Measurements from ENCODE around the gene CEP350.

The CEP350 gene

DNA sequence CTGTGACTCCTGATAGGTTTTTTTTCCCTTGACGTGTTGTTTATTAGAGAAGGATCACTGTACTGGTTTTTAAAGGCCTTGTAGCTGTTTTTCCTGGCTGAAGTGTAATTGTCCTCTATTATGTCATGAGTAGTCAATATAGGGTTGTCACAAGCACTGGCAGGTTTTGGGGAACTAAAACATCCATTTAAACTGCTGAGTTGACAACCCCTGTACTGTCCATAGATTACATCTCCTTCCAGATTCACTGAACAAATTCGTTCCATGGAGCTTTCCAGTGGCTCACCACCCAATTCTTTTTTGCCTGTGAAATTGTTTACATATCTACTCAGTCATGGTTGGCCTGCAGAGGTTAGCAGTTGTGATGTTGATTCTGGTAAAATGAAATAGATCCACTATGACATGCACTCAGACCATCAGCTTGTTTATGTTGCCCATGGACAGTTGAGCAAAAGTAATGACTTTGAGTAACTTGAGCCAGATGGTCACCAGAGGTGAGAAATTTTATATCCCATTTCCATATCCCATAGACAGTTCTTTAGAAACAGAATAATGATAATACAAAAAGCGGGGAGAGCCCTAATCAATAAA lies 140.2 kb downstream of the CEP350 start:
- Histone ChIP-seq H3K27ac (ENCODE audit: low read length) (no peak overlapping the region), H3K4me3 (ENCODE audit: low read length in 2 of 2) (no peak overlapping the region), H3K9me3 (ENCODE audit: control insufficient read depth in 2 of 2, low read length in 2 of 2) (no peaks in the 10 kb centered on the region), H3K36me3 (ENCODE audit: control insufficient read depth in 2 of 2, insufficient read depth in 2 of 2, low read length in 2 of 2) (peaks cover 9 to 28% of the 10 kb centered on the region in 2 donors), H3K9ac (ENCODE audit: low read length in 2 of 2) (no peak overlapping the region), H3K27me3 (ENCODE audit: control insufficient read depth in 1 of 2, insufficient read depth in 2 of 2, low read length in 2 of 2) (no peaks in the 10 kb centered on the region), H3K4me1 (ENCODE audit: control insufficient read depth, insufficient read depth, low read length) (peaks cover 4% of the 10 kb centered on the region)

GRCh38 chr1:180096584-180097325 lies 142.1 kb downstream of the CEP350 start:
- H3K27ac ChIP-seq (ENCODE audit: low read length) = peak overlapping the region; percentile 41
- peaks cover 11 to 24% of the 10 kb centered on the region in 2 donors for H3K36me3 ChIP-seq (ENCODE audit: control insufficient read depth in 2 of 2, insufficient read depth in 2 of 2, low read length in 2 of 2)

GRCh38 chr1:180097326-180097605 lies 142.7 kb downstream of the CEP350 start:
- H3K9me3 ChIP-seq (ENCODE audit: control insufficient read depth in 2 of 2, low read length in 2 of 2) = no peaks in the 10 kb centered on the region
- peaks cover 4% of the 10 kb centered on the region for H3K4me1 ChIP-seq (ENCODE audit: control insufficient read depth, insufficient read depth, low read length)
- H3K9ac ChIP-seq (ENCODE audit: low read length in 2 of 2) = no peak overlapping the region
- no peaks in the 10 kb centered on the region for H3K27me3 ChIP-seq (ENCODE audit: control insufficient read depth in 1 of 2, insufficient read depth in 2 of 2, low read length in 2 of 2)
- H3K4me3 ChIP-seq (ENCODE audit: low read length in 2 of 2) = no peak overlapping the region
- peak overlapping the region; percentile 41 for H3K27ac ChIP-seq (ENCODE audit: low read length)
- H3K36me3 ChIP-seq (ENCODE audit: control insufficient read depth in 2 of 2, insufficient read depth in 2 of 2, low read length in 2 of 2) = peaks cover 13 to 20% of the 10 kb centered on the region in 2 donors

More at GRCh38 chr1:180096584-180097325, 142.1 kb downstream of the CEP350 start:
- no peak overlapping the region for H3K9ac ChIP-seq (ENCODE audit: low read length in 2 of 2)
- no peaks in the 10 kb centered on the region for H3K9me3 ChIP-seq (ENCODE audit: control insufficient read depth in 2 of 2, low read length in 2 of 2)
- H3K27me3 ChIP-seq (ENCODE audit: control insufficient read depth in 1 of 2, insufficient read depth in 2 of 2, low read length in 2 of 2) = no peaks in the 10 kb centered on the region
- H3K4me1 ChIP-seq (ENCODE audit: control insufficient read depth, insufficient read depth, low read length) = peaks cover 4% of the 10 kb centered on the region
- H3K4me3 ChIP-seq (ENCODE audit: low read length in 2 of 2) = no peak overlapping the region

- no peak overlapping the region for H3K9ac ChIP-seq (ENCODE audit: low read length in 2 of 2)
- H3K27ac ChIP-seq (ENCODE audit: low read length) = no peak overlapping the region
- H3K4me3 ChIP-seq (ENCODE audit: low read length in 2 of 2) = no peak overlapping the region
- peaks cover 4% of the 10 kb centered on the region for H3K4me1 ChIP-seq (ENCODE audit: control insufficient read depth, insufficient read depth, low read length)
- H3K36me3 ChIP-seq (ENCODE audit: control insufficient read depth in 2 of 2, insufficient read depth in 2 of 2, low read length in 2 of 2) = peaks cover 10 to 12% of the 10 kb centered on the region in 2 donors
- no peaks in the 10 kb centered on the region for H3K27me3 ChIP-seq (ENCODE audit: control insufficient read depth in 1 of 2, insufficient read depth in 2 of 2, low read length in 2 of 2)
- H3K9me3 ChIP-seq (ENCODE audit: control insufficient read depth in 2 of 2, low read length in 2 of 2) = no peaks in the 10 kb centered on the region
Observed at GRCh38 chr1:180101411-180101810, 146.8 kb downstream of the CEP350 start.

DNA sequence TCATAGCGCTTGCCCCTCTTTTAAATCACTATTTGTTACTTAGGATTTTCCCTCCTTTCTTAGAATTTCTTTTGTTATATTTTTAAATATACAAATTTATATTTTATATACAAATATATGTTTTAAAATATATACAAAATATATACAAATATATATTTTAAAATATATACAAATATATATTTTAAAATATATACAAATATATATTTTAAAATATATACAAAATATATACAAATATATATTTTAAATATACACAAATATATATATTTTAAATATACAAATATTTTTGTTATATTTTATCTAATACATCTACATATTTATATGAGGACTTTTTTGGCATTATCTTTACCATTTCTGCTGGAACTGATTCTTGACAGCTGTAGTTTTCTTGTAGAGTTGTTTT lies 149.2 kb downstream of the CEP350 start:
- no peaks in the 10 kb centered on the region for H3K27me3 ChIP-seq (ENCODE audit: control insufficient read depth in 1 of 2, insufficient read depth in 2 of 2, low read length in 2 of 2)
- no peak overlapping the region for H3K27ac ChIP-seq (ENCODE audit: low read length)
- no peak overlapping the region for H3K4me3 ChIP-seq (ENCODE audit: low read length in 2 of 2)
- H3K4me1 ChIP-seq (ENCODE audit: control insufficient read depth, insufficient read depth, low read length) = peaks cover 9% of the 10 kb centered on the region
- H3K9me3 ChIP-seq (ENCODE audit: control insufficient read depth in 2 of 2, low read length in 2 of 2) = no peaks in the 10 kb centered on the region
- peaks cover 13 to 14% of the 10 kb centered on the region in 2 donors for H3K36me3 ChIP-seq (ENCODE audit: control insufficient read depth in 2 of 2, insufficient read depth in 2 of 2, low read length in 2 of 2)
- no peak overlapping the region for H3K9ac ChIP-seq (ENCODE audit: low read length in 2 of 2)

DNA sequence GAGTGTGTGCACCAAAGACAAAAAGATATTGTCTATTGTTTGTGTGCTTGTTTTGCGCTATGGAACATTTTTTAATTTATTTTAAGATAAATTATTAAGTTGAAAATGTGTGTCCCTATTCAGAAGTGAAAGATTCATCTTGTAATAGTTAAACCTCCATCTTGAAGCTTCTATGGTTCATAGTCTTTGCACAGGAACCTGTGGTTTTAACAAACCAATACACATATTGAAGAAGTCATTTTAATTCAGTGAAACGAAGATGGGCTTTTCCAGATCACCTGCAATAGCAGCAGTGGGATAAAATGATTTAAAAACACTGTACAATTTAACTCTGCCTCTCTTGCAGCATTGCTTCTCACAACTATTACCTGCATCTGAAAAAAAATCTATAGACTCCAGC lies 157.5 kb downstream of the CEP350 start:
- Histone ChIP-seq H3K9ac (ENCODE audit: low read length in 2 of 2) (no peak overlapping the region), H3K4me1 (ENCODE audit: control insufficient read depth, insufficient read depth, low read length) (peaks cover 25% of the 10 kb centered on the region), H3K27me3 (ENCODE audit: control insufficient read depth in 1 of 2, insufficient read depth in 2 of 2, low read length in 2 of 2) (no peaks in the 10 kb centered on the region), H3K4me3 (ENCODE audit: low read length in 2 of 2) (no peak overlapping the region), H3K27ac (ENCODE audit: low read length) (no peak overlapping the region), H3K9me3 (ENCODE audit: control insufficient read depth in 2 of 2, low read length in 2 of 2) (no peaks in the 10 kb centered on the region), H3K36me3 (ENCODE audit: control insufficient read depth in 2 of 2, insufficient read depth in 2 of 2, low read length in 2 of 2) (peaks cover 14 to 15% of the 10 kb centered on the region in 2 donors)

- Histone ChIP-seq H3K36me3 (ENCODE audit: control insufficient read depth in 2 of 2, insufficient read depth in 2 of 2, low read length in 2 of 2) (peaks cover 14 to 15% of the 10 kb centered on the region in 2 donors), H3K4me1 (ENCODE audit: control insufficient read depth, insufficient read depth, low read length) (peaks cover 27% of the 10 kb centered on the region), H3K27me3 (ENCODE audit: control insufficient read depth in 1 of 2, insufficient read depth in 2 of 2, low read length in 2 of 2) (no peaks in the 10 kb centered on the region), H3K27ac (ENCODE audit: low read length) (no peak overlapping the region), H3K9me3 (ENCODE audit: control insufficient read depth in 2 of 2, low read length in 2 of 2) (no peaks in the 10 kb centered on the region), H3K9ac (ENCODE audit: low read length in 2 of 2) (no peak overlapping the region), H3K4me3 (ENCODE audit: low read length in 2 of 2) (peak overlapping the region in 1 of 2 donors; percentile 2)
Observed at GRCh38 chr1:180112984-180113647, 158.5 kb downstream of the CEP350 start.

DNA sequence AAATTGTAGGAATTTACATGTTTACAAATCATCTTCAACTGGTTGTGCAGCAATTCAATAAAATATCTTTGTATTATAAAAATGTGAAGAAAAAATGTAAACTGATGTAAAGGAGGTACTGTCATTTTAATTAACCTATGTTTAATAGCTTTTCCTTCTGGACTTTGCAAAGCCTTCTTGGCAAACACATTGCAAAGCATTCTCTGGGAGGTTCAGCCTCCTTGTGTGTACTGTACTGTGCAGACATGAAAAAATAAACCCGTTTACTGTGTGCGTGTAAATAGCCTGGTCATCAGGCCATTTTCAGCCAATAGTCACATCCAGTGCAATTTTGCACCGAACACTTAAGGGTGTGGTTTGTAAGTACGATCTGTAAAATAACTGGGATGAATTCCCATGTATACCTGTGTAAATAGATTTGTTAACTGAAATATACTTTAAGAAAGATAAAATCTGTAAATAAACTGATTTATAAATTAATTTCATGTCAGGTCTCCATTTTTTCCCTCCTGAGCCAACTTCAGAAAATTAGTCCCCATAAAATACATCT lies 159.9 kb downstream of the CEP350 start:
- H3K9me3 ChIP-seq (ENCODE audit: control insufficient read depth in 2 of 2, low read length in 2 of 2) = no peaks in the 10 kb centered on the region
- no peak overlapping the region for H3K27ac ChIP-seq (ENCODE audit: low read length)
- peaks cover 22% of the 10 kb centered on the region for H3K4me1 ChIP-seq (ENCODE audit: control insufficient read depth, insufficient read depth, low read length)
- H3K4me3 ChIP-seq (ENCODE audit: low read length in 2 of 2) = no peak overlapping the region
- H3K27me3 ChIP-seq (ENCODE audit: control insufficient read depth in 1 of 2, insufficient read depth in 2 of 2, low read length in 2 of 2) = no peaks in the 10 kb centered on the region
- H3K36me3 ChIP-seq (ENCODE audit: control insufficient read depth in 2 of 2, insufficient read depth in 2 of 2, low read length in 2 of 2) = peaks cover 14 to 15% of the 10 kb centered on the region in 2 donors
- H3K9ac ChIP-seq (ENCODE audit: low read length in 2 of 2) = no peak overlapping the region

GRCh38 chr1:180116964-180117763 lies 162.6 kb downstream of the CEP350 start:
- Histone ChIP-seq H3K9me3 (ENCODE audit: control insufficient read depth in 2 of 2, low read length in 2 of 2) (no peaks in the 10 kb centered on the region), H3K4me1 (ENCODE audit: control insufficient read depth, insufficient read depth, low read length) (peaks cover 19% of the 10 kb centered on the region), H3K36me3 (ENCODE audit: control insufficient read depth in 2 of 2, insufficient read depth in 2 of 2, low read length in 2 of 2) (peaks cover 0 to 2% of the 10 kb centered on the region in 2 donors), H3K4me3 (ENCODE audit: low read length in 2 of 2) (no peak overlapping the region), H3K27ac (ENCODE audit: low read length) (no peak overlapping the region), H3K27me3 (ENCODE audit: control insufficient read depth in 1 of 2, insufficient read depth in 2 of 2, low read length in 2 of 2) (no peaks in the 10 kb centered on the region), H3K9ac (ENCODE audit: low read length in 2 of 2) (no peak overlapping the region)

DNA sequence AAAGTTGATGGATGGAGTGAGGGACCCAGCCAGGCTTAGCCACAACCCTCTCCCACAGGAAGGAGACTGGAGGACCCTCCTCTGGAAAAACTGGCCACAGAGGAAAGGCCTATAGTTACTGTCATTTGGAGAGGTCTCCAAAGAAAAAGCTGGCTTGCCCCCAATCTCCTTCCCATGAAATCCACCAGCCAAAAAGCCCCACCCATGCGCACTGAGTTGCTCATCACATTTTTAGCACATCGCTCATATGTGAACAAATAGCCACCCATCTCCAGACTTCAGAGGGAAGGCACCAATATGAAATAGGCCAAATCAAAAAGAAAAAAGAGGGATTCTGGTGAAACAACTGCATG lies 163.1 kb downstream of the CEP350 start:
- no peaks in the 10 kb centered on the region for H3K27me3 ChIP-seq (ENCODE audit: control insufficient read depth in 1 of 2, insufficient read depth in 2 of 2, low read length in 2 of 2)
- no peak overlapping the region for H3K27ac ChIP-seq (ENCODE audit: low read length)
- no peak overlapping the region for H3K4me3 ChIP-seq (ENCODE audit: low read length in 2 of 2)
- no peaks in the 10 kb centered on the region for H3K9me3 ChIP-seq (ENCODE audit: control insufficient read depth in 2 of 2, low read length in 2 of 2)
- H3K4me1 ChIP-seq (ENCODE audit: control insufficient read depth, insufficient read depth, low read length) = peaks cover 19% of the 10 kb centered on the region
- no peak overlapping the region for H3K9ac ChIP-seq (ENCODE audit: low read length in 2 of 2)
- no peaks in the 10 kb centered on the region for H3K36me3 ChIP-seq (ENCODE audit: control insufficient read depth in 2 of 2, insufficient read depth in 2 of 2, low read length in 2 of 2)
